NCI-H82 (cell line): Measurements from ENCODE around the gene PTTG2.
"Not testable (repeated sequence)": the region's sequence is repeated elsewhere in the genome, so short reads cannot be mapped to it uniquely, and the experiment has no call there.

Source experiments
- DNase-seq: peaks from one replicate; lab custom pipeline; 2025; lab: John Stamatoyannopoulos, UW

Gene PTTG2

DNA sequence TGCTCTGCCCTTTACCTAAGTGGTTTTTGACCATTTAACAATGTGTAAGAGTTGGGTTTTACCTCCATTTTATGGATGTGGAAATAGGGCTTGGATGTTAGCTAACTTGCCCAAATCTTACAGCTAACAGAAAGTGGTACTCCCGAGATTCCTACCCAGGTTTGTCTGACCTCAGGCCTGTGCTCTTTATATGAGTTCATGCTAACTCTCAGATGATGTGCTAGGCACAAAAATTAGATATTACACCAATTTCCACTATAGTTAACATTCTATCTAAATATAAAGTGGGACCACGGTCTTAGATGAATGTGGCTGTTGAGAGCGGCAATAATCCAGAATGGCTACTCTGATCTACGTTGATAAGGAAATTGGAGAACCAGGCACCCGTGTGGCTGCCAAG lies at the start of gene PTTG2:
TSS of gene PTTG2 (plus strand) at position 301 of the 400 bp plus-strand sequence. CDS start at position 338, 37 bp downstream.
- DNase-seq: no peak

DNA sequence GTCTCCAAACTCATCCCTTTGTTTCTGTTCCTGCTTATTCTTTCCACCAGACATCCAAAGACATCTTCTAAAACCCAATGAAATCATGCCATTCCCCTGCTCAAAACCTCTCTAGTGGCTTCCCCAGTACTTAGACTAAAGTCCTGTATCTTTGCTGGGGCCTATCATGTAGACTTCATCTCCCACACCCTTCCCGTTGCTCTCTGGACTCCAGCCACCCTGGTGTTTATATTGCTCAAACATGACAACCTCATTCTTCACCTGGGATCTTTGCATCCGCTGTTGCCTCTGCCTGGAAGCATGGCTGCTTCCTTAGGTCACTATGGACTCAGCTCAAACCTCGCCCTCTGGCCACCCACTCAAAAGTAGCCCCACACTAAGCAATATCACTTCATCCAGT lies 45.7 kb upstream of the PTTG2 start:
- DNase-seq: no peak

DNA sequence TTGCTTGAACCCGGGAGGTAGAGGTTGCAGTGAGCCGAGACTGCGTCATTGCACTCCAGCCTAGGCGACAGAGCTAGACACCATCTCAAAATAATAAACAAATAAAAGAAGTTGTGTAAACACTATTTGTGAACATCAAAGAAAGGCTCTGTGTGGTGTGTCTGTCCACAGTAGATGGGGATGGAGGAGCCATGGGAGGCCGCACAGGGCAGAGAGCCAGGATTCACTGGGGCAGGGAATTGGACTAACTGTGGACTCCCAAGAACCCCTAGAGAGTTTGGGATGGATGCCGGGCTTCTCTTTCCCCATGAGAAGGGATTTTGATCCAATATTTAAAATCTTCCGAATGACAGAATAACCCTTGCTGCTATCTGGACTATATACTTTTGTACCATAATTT lies 42.8 kb upstream of the PTTG2 start:
- no peak for DNase-seq

DNA sequence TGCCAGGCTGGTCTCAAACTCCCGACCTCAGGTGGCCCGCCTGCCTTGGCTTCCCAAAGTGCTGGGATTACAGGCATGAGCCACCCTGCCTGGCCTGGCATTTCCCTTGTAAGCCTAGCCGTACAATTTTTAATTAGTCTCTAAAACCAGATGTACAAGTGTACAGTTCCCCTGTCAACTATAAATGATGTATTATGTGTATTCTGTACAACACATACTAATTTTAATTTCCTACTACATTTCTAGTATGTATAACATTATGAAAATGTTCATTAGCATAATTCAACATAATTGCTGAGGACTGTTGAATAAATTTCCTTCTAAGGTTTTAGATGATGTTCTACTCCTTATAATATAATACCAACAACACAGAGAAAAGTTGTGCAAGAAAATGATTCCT lies 41.5 kb upstream of the PTTG2 start:
- peak; percentile 12 for DNase-seq

DNA sequence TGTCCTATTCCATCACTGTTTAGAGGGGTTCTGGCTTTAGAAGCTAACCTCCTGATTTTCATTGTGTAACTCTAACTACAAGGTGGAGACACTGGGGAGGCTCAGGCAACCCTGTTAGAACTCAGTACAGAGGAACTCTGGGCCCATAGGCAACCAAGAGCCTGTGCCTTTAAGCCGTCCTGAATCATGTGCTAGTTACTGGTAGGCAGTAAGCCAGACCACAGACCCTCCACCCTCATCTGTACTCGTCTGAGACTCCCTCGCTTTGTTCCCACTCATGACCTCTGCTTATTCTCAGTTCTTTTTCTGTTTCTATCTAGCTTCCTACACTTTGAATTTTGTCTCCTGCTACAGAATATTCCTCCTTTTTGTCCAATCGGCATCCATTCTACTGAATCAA lies 37.9 kb upstream of the PTTG2 start:
- DNase-seq: no peak

DNA sequence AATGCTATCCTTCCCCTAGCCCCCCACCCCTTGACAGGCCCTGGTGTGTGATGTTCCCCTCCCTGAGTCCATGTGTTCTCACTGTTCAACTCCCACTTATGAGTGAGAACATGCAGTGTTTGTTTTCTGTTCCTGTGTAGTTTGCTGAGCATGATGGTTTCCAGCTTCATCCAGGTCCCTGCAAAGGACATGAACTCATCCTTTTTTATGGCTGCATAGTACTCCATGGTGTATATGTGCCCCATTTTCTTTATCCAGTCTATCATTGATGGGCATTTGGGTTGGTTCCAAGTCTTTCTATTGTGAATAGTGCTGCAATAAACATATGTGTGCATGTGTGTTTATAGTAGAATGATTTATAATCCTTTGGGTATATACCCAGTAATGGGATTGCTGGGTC lies 37.1 kb upstream of the PTTG2 start:
- not testable (repeated sequence) for DNase-seq

DNA sequence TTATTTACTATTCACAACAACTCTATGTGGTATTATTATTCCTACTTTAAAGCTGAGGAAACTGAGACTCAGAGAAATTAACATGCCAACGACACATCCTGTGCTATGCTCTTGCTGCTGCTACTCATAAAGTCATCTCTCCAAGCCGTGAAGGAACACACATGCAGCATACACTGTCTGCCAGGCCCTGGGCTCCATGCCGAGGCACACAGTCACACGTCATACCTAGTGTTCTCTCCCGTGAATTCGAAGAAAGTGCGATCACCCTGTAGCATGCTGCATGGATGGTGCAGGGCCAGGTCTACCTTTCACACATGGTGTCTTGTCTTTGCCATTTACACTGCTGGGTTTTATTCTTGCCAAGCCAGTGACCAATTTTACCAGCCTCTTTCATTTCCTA lies 35.3 kb upstream of the PTTG2 start:
- no peak for DNase-seq

DNA sequence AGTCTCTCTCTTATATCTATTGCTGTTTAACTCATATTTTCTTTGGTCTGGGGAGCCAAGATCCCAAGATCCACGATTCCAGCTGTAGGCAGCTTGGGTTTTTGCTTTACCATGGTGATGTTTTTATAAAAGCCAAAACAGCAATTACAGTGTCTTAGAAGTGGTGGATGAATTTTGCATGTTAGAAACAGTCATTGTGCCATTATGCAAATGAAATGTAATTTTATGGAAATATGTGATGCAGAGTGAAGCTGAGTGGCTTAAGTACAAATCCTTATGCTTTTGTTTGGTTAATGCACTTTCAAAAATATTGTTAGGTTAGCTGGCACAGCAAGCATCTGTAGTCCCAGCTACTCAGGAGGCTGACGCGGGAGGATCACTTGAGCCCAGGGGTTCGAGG lies 32.8 kb upstream of the PTTG2 start:
- DNase-seq: no peak

DNA sequence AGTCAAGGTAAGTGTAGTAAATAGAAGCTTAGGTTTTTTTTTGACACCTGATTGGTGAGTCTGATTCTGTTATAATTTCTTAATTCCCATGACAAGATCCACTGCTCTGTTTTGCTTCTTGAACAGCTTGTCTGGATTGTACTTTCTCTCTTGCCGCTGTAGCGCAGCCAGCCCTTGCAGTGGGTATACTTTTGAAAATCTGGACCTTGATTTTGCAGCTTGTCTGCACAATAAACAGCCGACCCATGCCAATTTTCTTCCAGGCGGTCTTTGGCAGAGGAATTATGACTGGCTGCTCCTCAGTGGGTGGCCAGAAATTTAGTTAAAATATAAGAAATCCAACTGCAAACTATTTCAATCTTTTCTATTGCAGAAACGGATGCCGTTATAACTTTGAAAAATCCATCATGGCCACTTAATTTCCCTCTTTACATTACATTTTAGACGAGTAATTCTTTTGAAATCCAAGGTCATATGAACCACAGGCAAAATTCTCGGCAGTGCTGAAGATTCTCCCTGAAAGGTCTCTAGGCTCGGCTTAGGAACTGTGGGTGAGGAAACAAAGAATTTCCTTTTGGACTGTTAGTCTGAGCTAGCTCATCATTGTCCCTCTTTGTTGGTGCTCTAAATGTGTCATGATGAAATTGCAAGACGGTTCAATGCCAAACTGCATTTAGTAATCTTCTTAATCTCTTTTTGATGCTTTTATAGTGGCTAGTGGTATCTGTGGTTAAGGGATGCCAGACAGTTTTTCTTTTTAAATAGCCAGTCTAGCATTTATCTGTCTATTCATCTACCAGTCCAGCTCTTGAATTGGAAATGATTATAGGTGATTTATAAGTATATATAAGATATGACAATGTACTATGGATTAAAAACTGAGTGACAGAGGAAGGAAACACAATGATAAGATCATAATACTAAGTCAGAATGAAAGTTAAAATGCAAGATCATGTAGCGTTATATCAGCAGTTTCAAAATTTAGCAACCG lies 31.5 kb upstream of the PTTG2 start:
- peak; percentile 13 for DNase-seq

DNA sequence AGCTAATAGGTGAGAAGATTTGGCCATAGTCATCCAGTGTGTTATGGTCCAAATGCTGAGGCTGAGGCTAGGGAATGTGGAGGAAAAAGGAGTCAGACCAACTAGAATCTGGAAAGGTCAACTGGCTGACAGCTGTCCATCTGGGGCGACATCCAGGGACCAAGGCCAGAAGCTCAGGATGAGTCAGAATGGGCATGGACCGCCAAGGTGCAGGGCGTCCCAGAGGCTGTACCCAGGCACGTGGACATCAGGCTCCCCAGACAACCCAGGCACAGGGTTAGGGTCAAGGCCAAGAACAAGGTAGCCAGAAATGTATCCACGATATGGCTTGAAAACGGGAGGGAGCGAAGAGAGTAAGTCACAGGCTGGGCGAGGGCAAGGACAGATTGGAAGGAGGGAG lies 26.1 kb upstream of the PTTG2 start:
- no peak for DNase-seq

DNA sequence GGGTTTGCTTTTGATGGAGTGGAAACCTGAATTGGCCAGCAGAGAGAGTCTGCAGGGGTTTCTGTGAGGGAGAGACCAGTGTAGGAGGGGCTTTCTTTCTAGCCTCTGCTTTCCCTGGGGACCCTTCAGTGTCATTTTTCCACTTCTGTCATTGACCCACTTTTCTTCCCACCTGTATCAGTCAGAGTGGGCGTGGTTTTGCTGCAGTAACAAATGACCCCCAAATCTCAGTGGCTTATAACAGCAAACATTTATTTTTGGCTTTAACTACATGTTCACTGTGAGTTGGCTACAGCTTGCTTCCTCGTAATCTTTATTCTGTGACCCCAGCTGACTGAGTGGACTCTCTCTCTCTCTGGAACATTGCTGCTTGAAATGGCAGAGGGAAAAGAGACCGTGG lies 25.6 kb upstream of the PTTG2 start:
- DNase-seq: no peak

DNA sequence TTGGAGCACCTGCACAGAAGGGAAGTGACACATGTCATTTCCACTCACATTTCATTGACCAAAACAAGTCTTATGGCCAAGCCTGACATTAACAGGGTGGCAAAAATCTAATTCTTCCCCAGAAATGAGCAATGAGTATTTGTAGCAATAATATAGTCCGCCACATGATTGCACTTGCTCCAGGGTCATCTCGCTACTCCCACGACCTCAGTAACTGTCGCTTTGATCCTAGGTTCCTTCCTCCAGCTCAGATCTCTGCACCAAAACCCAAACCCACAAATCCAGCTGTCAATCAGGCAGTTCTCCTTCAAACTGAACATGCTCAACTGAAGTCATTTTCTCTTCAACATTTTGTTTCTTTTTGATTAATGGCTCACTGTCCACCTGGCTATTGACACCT lies 25.2 kb upstream of the PTTG2 start:
- DNase-seq: no peak

DNA sequence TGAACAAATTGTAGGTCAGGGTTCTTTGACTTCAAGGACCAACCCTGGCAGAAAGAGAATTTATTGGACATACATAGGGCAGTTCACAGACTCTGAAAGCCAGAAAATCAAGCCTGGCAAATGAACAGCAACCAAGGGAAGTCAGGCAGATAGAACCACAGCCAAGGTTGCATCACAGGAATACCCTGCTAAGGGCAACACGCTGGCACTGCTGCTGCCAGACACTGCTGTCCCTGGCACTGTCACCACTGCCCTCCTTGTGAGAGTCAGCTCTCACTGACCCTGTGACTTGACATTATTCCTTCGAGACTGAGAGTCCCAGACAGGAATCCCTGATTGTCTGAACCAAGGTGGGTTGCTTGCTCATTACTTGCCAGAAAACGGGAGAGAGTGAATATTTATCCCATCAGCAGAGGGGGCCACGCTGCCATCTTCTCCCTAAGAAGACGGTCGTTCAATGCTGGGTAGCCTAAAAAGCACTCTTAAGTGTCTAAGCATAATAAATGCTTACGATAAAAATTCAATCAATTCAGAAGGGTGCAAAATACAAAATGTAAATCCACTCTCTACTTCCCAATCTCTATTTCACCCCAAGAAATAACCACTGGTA lies 23.2 kb upstream of the PTTG2 start:
- DNase-seq: no peak

DNA sequence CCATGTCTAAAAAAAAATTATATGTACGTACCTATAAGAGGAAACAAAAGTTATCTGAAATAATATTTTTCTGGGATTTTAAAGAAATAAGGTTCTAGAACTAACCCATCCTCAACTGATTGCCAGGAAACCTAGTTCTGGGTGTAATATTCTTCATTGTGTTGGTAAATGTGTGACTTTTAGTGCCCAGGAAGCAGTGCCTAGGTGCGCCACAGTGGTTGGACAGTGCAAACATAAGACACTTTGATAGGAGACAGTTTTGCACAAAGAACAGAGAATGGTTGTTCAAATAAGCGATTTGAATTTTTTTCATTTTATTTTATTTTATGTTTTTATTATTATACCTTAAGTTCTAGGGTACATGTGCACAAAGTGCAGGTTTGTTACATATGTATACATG lies 22.0 kb upstream of the PTTG2 start:
- no peak for DNase-seq

DNA sequence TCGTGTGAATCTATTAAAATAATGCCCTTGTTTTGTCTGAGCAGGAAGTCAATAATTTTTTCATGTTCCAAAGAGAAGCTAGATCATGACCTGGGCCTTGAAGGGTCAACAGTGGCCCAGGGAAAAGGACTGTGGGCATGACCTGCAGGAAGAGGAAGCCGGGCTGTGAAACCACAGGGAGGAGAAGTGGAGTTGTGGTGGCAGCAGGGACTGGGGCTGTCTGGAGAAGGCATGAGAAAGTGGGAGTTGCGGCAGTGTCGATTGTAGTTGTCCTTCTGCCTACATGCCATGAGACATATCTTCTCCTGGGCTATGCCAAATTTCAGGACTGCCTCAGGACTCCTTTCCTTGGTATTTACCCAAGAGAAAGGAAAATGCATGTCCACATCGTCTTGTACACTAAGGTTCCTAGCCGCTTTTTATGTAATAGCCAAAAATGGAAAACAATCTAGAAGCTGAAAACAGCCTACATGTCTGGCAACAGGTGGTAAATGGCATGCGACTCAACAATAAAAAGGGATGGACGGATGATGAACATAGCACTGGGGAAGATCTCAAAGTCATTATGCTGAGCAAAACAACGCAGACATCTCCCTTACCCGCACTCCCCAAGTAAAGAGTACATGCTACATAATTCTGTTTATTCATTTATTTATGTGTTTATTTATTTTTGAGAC lies 13.6 kb upstream of the PTTG2 start:
- DNase-seq: no peak

DNA sequence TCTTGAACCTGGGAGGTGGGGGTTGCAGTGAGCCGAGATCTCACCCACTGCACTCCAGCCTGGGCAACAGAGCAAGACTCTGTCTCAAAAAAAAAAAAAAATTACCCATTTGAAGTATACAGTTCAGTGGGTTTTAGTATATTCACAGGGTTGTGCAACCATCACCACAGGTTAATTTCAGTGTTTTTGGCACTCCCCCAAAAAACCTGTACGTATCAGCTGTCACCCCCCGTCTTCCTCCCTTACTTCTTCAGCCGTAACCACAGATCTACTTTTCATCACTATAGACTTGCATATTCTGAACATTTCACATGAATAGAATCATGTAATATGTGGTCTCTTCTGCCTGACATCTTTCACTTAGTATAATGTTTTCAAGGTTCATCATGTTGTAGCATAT lies 11.7 kb upstream of the PTTG2 start:
- DNase-seq: no peak

DNA sequence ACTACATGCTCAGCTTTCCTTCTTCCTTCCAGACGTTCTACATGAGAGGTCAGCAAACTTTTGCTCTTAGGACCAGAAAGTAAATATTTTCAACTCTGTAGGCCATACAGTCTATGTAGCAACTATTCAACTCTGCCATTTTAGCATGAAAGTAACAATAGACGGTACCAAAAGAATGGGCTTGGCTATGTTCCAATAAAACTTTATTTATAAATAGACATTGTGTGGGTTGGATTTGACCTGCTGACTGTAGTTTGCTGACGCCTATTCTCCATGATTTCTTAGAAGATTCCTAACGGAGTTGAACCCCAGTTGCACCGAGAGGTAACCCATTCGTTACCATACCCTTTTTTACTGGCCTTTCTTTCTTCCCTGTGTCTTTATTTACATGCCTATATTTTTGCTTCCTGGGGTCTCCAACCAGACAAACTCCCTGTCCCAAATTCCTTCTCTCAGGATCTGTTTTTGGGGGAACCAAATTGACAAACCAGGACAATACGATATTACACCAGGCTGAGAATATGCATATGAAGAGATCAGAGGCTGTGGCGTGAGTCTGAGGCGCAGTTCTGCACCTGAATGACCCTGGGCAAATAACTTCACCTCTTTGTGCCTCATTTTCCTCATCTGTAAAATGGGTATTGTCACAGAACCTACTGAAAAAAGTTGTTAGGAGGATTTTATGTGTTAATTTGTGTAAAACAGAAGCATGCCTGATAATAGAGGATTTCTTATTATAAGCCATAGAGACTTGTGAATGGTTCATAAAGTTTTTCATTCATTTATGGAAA lies 10.4 kb upstream of the PTTG2 start:
- no peak for DNase-seq

DNA sequence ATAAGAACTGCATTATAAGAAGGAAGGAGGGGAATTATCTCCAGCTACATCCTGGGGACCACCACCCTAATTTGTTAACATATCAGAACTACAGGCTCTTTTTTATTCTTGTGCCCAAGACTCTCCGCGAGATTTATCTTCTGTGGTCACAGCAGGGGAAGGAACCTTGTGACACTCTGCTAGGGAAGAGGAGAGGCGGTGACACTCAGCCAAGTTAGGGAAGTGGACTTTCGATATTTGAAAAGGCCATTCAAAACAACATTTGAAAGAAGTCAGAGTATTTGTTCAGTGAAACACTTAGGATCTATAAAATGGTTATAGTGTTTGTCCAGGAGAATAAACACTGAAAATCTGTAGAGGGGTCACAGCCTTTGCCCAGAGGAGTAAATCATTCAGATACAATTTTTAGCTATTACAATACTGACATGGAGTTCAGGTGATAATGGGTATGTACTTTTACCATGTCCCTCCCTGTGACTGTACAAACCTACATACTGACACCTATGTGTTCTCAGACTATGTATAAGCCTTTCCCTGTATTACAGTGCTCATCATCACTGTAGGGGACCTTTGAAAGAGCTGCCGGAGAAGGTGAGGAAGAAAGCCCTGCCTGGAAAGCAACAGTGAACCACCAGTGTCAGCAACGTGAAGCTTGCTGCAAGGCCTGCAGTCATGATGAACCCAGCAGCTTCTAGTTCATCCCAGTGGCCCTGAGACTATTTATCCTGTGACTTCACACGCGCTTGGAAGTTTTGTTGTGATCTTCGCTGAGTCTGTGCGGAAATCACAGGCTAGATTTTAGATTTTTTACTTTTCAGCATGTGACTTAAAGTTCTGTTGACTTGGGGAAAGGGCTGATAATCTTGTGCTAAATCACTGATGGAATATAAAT lies 8.5 kb upstream of the PTTG2 start:
- DNase-seq: no peak

DNA sequence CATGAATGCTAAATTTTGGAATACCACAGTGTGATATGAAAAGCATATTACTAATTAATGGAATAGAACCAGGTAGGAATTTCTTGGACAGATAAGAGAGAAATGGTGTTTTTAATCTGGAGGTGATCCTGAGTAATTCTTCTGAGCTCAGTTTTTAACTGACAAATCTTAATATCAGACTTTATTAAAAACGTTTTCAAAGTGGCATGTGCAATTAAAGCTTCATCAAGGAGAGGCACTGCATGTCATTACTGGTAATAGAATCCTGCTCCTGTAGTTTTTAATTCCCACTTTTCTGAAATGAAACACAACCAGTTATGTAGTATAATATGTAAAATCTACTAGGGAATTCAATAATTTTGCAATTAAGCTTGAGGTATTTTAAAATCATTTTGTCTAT lies 7.0 kb upstream of the PTTG2 start:
- DNase-seq: no peak

DNA sequence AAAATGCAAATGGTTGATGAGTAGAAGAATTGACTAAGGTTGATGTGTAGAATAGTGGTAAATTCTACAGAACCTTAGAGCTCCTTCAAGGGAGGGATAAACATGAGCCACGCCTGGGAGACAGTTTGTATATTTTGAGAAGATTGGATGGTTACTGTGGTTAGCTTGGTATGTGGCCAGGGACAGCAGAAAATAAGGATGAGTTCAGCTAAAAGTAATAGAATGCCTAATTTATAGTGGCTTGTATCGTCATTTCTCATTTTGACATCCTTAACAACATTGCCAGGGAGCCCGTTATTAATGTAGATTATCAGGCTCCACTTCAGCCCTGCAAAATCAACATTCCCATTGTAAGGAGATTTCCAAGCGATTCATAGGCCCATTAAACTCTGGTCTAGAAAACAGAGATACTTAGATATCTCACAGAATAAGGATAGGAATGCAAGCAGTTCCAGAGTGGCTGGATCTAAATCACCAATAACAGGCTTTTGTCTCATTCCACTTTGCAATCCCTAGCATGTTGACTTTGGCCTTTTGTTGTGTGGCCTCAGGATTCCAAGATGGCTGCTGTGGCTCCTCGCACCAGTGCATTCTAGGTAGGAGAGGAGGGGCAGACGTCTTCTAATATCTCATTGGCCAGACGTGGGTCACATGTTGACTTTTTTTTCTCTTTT lies 6.4 kb upstream of the PTTG2 start:
- no peak for DNase-seq

DNA sequence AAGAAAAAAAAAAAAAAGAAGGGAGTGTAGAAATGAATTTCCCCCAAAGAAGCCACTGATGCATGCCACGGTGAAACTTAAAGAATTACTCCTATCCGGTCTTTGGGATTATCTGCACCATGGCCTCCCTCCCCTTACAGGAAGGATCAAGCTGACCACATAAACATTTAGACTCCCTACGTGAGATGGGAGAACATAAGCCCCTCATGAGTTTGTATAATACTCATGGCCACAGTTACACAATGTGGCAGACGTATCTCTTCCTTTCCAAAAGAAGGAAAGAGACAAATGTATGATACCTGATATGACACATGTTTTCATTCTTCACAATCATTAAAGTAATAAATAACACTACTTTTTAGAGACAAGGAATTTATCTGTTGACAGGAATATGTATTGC lies 3.3 kb upstream of the PTTG2 start:
- no peak for DNase-seq
